Posterior vena cava (tissue), 2 donors: ENCODE data around the gene CHD2. TPM values are rescaled to one million over a fixed set of nuclear protein-coding genes. Genes with fewer than 3 reads are reported as not detected.
"Not testable (repeated sequence)": the region's sequence is repeated elsewhere in the genome, so short reads cannot be mapped to it uniquely, and the experiment has no call there.

ENCODE experiments used
- DNase-seq: peaks from one replicate; pipeline ENCODE4 v3.0.0-alpha.2; 2020; ENCODE audit warnings: low spot score
- intact Hi-C, 2 donors: fragments of 100-400 bp; cut with DNase I; formaldehyde crosslinking; loops; one replicate each; pipeline versions ENCODE4 v1.14.1 to v1.14.2; 2022 to 2023
- total RNA-seq, 2 donors: library from RNA; stranded (reverse); fragmentation: NEBNext Ultra II Directional; extraction: Animal tissue kit (Norgen Biotek cat#: 25700); gene quantifications; one replicate each; pipeline ENCODE4 v1.2.1, GENCODE V29; 2021
- donor health status: DM: yes; HTN: yes; CAD: no.
- donor health status: DM: yes; HTN: yes; CAD: no.

Gene CHD2
- total RNA-seq, 2 donors from 2014 or later: 94.5 to 104 TPM

DNA sequence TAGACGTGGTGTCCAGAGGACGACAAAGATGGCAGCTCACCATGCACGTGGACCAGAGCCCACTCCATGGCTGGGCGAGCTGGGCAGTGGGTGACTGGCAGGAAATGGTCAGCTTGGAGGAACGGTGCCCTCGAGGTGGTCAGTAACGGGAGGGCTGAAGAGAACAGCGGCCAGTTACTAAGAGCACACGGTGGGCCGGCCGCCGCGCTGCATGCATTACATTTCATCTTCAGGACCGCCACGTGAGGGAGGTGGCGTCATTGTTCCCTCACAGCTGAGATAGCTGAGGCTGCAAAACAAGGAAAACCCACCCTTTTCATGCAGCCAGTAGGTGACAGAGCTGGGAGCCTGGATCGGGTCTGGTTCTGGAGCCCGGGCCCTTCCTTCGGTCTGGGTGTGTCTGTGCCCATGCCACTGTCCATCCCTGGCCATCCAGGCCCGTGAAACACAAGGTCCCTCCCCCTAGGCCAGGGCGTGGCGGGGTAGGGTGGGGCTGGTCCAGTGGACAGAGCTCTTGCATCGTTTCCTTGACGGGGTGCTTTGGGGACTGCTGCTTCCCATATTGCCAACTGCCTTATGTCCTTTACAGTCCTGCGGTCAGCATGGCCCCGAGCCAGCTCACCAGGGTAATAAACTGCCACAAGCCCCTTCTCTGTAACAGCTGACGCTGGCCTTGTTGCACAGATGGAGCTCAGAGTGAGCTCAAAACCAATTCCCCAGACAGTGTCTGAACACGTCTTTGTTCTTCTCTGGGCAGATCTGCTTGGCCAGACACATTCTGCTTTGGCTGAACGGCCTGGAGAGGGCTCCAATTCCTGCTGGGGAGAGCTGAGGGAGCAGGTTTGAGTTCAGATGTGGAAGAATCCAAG, 137.1 kb downstream of the CHD2 start:
- DNase-seq: peak; percentile 95
- intact Hi-C loops: loop anchor here in 1 of 2 donors (10.0 kb wide), 3 partner anchors 948 to 1278 kb away; no protein-coding TSS in a partner anchor

DNA sequence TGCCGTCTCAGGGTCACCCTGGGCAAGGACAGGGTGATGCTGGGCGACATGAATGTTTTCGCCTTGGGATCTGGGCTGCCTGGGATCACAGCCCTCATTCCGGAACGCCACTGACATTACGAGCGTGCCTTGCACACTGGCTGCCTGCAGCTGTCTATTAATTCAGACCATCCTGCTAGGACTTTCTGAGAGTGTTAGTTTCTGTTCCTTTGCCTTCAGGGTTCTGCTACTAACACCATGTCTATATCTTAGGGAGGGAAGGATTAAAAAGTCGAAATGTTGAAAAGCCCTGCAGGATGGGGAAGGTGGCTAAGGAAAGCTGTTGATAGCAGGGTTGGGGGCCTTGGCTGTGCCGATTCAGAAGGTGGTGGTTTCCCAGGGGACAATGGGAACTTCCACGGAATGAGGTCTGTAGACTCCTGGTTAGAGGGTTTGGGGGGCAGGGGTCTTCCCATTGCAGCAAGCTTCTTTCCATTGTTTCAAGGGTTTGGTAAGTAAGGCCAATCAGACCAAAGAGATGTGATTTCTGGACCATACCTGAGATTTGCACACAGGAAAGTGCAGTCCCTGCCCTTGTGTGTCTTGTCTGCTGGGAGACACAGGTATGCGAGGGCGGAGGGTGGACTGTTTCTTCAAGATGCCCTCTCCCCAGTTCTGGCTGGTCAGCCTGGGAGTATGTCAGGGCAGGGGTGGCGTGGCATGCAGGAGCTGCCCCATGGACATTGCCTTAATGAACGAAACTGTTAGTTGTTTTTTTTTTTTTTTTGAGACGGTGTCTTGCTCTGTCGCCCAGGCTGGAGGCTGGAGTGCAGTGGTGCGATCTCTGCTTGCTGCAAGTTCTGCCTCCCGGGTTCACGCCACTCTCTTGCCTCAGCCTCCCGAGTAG, 137.9 kb downstream of the CHD2 start:
- DNase-seq: peak; percentile 53
- intact Hi-C loops: loop anchor here in 1 of 2 donors (10.0 kb wide), 3 partner anchors 947 to 1277 kb away; no protein-coding TSS in a partner anchor

- intact Hi-C loops: loop anchor here in 1 of 2 donors (10.0 kb wide), 3 partner anchors 945 to 1275 kb away; no protein-coding TSS in a partner anchor
- DNase-seq: not testable (repeated sequence)
Observed at GRCh38 chr15:93039562-93040287, 139.6 kb downstream of the CHD2 start.

- peak; percentile 62 for DNase-seq
- intact Hi-C loops: no loop called here
Observed at GRCh38 chr15:93040288-93041158, 140.4 kb downstream of the CHD2 start.

- peak; percentile 62 for DNase-seq
- intact Hi-C loops: no loop called here
Observed at GRCh38 chr15:93041159-93041547, 141.0 kb downstream of the CHD2 start.

- intact Hi-C loops: no loop called here
- DNase-seq: no peak
Observed at GRCh38 chr15:93042211-93042610, 142.1 kb downstream of the CHD2 start.

DNA sequence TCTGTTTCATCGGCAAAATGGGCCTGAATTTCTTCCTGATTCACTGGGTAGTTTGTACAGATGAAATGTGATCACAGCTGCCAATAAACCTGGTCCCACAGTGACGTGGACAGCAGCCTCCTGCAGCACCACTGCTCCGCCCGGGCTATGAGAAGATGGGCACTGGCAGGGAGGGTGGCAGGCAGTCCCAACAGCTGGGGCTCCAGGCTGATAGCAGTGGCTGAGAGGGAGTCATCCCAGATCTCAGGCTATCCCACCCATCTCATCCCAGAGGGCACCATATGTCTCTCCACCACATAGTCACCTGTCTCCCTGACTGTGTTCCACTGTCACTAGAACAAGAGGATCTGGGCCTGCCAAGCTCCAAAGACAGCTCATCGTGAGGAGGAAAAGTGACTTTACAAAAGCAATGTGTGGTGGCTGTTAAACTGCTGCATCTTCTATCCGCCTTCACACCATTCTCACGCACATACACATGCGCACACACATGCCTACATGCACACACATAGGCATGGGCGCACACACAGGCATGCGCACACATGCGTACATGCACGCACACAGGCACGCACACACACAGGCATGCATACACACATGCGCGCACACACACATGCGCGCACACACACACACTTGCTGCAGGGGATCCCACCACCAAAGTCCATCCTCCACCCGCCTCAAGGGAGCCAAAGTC, 142.7 kb downstream of the CHD2 start:
- peak; percentile 34 for DNase-seq
- intact Hi-C loops: no loop called here

DNA sequence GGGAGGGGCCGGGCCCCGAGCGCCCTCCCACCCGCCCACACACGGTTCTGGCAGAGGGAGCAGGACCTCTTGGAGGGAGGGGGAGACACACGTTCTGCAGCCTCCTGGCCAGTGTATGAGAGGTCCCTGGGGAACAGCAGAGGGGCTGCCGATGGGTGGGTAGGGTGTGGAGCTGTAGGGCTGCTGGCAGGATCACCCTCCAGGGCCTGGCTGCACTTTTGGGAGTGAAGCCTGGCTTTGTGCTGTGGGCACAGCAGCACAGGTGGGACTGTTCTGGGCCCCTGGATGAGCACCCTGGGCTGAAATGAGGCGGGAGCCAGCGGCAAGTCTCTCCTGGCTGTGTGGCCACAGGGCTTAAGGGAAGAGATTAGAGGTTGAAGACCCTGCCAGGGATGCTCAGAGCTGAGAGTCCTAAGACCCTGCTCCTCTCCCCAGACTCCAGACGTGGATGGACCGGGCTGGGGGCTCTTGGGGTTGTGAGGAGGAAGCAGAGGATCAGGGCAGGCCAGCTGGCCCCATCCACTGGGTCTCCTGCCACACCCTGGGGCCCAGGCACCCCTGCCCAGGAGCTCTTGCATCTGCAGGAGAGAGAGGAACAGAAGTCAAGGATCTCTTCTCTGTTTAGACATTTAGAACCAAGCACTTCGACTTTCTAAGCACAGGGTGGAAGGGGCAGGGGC, 143.6 kb downstream of the CHD2 start:
- DNase-seq: peak; percentile 58
- intact Hi-C loops: no loop called here

DNA sequence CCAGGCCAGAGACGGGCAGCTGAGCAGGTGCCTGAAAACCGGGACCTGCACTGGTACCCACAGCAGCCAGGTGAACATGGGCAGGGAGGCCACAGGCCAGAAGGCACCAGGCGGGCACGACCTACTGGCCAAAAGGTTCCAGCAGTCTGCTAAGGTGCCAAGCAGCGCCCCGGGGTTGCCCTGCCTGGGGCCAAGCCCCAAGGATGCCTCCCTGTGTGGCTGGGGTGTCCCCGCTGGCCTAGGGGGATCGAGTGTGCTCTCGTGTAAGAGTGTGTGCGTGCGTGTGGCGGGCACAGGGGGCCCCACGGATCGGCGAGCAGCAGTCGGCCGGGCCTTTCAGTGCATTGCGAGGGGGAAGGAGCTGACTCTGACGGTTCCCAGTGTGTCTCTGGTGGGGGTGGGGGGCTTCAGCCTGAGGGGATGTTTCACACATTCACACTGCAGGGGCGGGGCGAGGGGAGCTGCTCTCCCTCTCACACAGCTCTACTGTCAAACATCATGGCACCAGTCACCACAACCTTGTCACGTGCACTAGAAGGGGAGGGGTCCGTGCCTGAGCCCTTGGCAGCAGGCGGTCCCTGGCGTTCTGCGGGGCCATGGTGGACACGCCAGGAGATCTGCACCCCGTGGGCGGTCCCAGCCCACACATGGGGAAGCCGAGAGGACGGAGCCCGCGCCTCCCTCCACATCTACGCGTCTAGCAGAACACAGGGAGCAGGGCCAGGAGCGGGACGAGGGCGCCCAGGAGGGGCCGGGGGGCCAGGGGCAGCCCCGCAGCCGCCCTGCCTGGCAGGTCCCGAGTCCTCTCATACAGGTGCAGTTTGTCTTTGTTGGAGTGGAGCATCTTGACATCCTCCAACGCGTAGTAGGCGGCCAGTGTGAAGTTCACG, 144.4 kb downstream of the CHD2 start:
- intact Hi-C loops: no loop called here
- DNase-seq: no peak

- intact Hi-C loops: no loop called here
- DNase-seq: no peak
Observed at GRCh38 chr15:93045191-93045785, 145.2 kb downstream of the CHD2 start.

DNA sequence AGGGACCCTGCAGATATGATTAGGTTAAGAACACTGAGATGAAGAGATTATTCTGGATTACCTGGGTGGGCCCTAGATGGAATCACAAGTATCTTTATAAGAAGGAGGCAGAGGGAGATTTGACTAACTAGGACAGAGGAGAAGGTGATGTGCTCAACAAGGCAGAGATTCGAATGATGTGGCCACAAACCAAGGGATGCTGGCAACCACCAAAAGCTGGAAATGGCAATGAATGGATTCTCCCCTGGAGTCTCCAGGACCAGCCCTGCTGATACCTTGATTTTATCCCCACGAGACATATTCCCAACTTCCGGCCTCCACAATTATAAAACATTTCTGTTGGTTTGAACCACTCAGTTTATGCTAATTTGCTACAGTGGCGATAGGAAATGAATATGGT, 146.0 kb downstream of the CHD2 start:
- DNase-seq: no peak

DNA sequence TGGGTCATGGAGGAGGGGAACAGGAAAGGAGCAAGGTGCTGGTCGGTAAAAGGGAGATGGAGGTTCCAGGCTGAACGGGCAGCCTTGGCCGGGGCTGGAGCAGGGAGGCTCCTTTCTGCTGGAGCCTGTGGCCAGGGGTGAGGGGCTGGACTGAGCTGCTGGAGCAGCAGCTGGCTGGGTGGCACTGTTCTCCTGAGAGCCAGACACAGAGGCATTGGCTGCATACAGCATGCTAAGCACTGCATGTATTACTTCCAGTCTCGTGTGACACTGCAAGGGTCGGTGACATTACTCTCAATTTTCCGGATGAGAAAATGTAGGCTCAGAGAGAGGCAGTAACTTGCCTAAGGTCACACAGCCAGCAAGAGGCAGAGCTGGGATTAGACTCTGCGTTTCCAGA, 146.6 kb downstream of the CHD2 start:
- intact Hi-C loops: no loop called here
- DNase-seq: no peak

More for the DNA sequence above, 146.0 kb downstream of the CHD2 start:
- intact Hi-C loops: no loop called here

DNA sequence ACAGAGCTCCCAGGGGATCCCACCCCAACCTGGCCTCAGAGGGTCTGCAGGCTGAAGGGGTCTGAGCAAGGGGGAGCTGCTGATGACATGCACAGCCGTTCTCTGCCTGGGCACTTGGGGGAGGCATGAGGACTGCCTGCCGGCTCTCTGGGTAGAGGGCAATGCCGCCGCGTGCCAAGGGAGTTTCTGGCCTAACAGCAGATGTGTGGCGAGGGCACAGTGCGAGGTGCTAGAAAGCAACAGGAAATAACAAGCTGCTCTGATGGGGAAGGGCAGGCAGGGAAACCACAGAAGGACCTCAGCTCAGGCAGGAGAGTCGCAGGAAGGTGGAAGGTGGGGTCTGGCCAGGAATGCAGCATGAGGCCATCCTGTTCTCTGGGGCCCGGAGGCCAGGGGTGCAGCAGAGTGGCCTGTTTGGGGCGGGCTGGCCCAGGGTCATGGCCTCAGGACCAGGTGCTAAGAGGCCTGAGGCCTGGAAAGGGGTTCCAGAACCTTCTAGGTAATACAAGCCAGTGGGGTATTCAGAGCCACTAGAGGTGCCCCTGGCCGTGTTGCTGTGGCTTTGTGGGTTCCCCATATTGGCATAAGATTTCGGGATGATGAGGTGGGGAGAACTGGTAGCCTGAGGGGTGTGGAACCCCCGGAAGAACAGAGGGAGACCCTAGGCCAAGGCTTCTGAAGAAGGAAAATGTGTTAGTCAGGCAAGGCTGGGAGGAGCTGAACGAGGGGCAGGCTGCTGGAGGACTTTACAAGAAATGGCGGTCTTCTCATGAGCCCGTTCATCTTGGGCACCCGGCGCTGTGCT, 147.7 kb downstream of the CHD2 start:
- DNase-seq: no peak
- intact Hi-C loops: no loop called here

DNA sequence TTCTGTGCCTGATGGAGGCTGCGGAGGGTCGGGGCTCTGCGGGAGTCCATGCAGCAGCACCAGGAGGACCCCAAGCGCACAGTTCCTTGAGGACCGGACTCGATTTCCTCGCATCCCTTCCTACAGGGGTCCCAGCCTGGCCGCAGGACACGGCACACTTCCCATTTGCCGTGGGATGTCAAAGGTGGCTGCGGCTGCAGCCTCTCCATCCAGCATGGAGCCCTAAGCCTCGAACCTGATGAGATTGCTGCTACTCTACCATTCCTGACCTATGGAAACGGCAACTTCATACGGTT, 148.2 kb downstream of the CHD2 start:
- intact Hi-C loops: no loop called here
- DNase-seq: no peak

GRCh38 chr15:93048759-93049161, 148.6 kb downstream of the CHD2 start:
- no peak for DNase-seq
- intact Hi-C loops: no loop called here
